ENCODE data around the gene DYRK3. TPM values are rescaled to one million over a fixed set of nuclear protein-coding genes. Genes with fewer than 3 reads are reported as not detected.

The DYRK3 gene
- 10 to 100 TPM; 24.2 to 27.4 (median 26.9) TPM for total RNA-seq (2021; fragmentation: NEBNext Ultra II Directional; extraction: Animal tissue kit (Norgen Biotek cat#: 25700))
- long read RNA-seq, transcript DYRK3-203 (3 exons, 2,163 nt): major isoform, 6 of 13 reads
- long read RNA-seq, partial matches to known transcripts: 2 of 13 reads
- long read RNA-seq, other reads (novel, unspliced or antisense): 3 of 13 reads

DNA sequence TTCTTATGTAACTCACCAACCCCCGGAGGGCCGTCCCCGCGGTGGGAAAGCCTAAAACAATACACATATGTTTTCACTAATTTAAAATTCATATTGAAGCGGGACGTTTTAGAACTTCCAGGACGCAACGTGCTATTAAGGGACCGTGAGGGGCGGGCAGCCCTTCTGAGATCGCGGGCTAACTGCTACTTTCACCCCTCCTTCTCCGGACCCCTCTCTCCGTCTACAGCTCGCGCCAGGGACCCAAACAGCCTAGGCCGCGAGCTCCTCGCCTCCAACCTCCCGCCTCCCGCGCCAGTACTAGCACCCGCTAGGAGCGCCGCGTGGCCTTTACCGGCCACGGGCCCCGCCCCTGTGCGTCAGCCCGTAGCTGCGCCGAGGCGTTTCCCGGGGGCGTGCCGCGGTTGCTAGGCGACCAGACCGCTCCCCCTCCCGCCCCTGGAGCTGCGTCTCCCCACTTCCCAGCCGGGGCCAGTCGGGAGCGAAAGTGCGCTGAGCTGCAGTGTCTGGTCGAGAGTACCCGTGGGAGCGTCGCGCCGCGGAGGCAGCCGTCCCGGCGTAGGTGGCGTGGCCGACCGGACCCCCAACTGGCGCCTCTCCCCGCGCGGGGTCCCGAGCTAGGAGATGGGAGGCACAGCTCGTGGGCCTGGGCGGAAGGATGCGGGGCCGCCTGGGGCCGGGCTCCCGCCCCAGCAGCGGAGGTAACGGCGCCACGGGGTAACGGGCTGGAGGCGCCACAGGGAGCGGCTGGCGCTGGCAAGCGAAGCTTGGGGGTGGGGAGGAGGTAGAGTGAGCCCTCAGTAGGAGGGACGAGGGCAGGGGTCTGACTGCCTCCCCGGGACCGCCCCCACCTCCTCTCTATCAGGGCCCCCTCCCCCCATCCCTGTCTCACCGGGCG, at the start of gene DYRK3:
Gene DYRK3 (plus strand): TSS at position 457 of the 898 bp plus-strand sequence. CDS start 168 bp downstream, at position 625.
- H3K27ac Mint-ChIP-seq: peak within 1 kb of the TSS; percentile 93
- no peaks in the 10 kb centered on the region for H3K9me3 Mint-ChIP-seq
- DNase-seq: peak; percentile 94
- TF ChIP-seq, protein P1, sequence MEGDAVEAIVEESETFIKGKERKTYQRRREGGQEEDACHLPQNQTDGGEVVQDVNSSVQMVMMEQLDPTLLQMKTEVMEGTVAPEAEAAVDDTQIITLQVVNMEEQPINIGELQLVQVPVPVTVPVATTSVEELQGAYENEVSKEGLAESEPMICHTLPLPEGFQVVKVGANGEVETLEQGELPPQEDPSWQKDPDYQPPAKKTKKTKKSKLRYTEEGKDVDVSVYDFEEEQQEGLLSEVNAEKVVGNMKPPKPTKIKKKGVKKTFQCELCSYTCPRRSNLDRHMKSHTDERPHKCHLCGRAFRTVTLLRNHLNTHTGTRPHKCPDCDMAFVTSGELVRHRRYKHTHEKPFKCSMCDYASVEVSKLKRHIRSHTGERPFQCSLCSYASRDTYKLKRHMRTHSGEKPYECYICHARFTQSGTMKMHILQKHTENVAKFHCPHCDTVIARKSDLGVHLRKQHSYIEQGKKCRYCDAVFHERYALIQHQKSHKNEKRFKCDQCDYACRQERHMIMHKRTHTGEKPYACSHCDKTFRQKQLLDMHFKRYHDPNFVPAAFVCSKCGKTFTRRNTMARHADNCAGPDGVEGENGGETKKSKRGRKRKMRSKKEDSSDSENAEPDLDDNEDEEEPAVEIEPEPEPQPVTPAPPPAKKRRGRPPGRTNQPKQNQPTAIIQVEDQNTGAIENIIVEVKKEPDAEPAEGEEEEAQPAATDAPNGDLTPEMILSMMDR (IDR thresholded peaks at IDR 0.05): peak; percentile 8; the same call in 1 of the 2 replicates
- H3K4me3 Mint-ChIP-seq: peak within 1 kb of the TSS; percentile 99
- 0 out of 2 replicates have a peak, but pooled peaks cover 3% of the 10 kb centered on the region for H3K27me3 Mint-ChIP-seq (ENCODE audit: insufficient read depth)
- H3K4me1 Mint-ChIP-seq (ENCODE audit: low read depth): peaks cover 66% of the 10 kb centered on the region
- peaks cover 8% of the 10 kb centered on the region; the same call in 1 of the 2 replicates for H3K36me3 Mint-ChIP-seq (ENCODE audit: low read depth)

DNA sequence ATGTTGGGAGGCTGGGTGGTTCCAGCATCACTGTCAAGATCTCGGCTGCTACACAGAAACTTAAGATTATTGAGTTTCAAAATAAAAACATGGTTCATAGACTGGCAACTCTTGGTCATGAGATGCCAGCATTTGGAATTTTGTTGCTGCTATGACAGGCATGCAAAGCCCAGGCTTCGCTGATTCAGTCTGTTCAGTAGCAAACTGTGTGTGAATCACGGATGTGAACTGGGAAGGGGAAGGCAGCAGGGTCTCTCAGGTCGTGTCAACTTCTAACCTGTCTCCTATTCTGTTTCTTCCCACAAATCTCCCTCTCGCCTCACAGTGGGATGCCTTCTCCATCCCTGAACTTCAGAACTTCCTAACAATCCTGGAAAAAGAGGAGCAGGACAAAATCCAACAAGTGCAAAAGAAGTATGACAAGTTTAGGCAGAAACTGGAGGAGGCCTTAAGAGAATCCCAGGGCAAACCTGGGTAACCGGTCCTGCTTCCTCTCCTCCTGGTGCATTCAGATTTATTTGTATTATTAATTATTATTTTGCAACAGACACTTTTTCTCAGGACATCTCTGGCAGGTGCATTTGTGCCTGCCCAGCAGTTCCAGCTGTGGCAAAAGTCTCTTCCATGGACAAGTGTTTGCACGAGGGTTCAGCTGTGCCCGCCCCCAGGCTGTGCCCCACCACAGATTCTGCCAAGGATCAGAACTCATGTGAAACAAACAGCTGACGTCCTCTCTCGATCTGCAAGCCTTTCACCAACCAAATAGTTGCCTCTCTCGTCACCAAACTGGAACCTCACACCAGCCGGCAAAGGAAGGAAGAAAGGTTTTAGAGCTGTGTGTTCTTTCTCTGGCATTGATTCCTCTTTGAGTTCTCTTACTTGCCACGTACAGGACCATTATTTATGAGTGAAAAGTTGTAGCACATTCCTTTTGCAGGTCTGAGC, 48.6 kb upstream of the DYRK3 start:
- peaks cover 8% of the 10 kb centered on the region for H3K27me3 Mint-ChIP-seq (ENCODE audit: insufficient read depth)
- DNase-seq: no peak
- no peaks in the 10 kb centered on the region for H3K9me3 Mint-ChIP-seq
- no peak overlapping the region for H3K4me3 Mint-ChIP-seq
- H3K27ac Mint-ChIP-seq: no peak overlapping the region
- TF ChIP-seq, protein P1 (IDR thresholded peaks at IDR 0.05): no peak
- peaks cover 40% of the 10 kb centered on the region for H3K4me1 Mint-ChIP-seq (ENCODE audit: low read depth)
- H3K36me3 Mint-ChIP-seq (ENCODE audit: low read depth): peaks cover 21% of the 10 kb centered on the region

DNA sequence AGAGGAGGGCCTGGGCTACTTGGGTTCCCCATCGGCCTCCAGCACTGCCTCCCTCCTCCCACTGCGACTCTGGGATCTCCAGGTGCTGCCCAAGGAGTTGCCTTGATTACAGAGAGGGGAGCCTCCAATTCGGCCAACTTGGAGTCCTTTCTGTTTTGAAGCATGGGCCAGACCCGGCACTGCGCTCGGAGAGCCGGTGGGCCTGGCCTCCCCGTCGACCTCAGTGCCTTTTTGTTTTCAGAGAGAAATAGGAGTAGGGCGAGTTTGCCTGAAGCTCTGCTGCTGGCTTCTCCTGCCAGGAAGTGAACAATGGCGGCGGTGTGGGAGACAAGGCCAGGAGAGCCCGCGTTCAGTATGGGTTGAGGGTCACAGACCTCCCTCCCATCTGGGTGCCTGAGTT, 47.4 kb upstream of the DYRK3 start:
- Mint-ChIP-seq H3K36me3 (ENCODE audit: low read depth) (peaks cover 32% of the 10 kb centered on the region), H3K4me3 (no peak overlapping the region), H3K27ac (no peak overlapping the region), H3K9me3 (no peaks in the 10 kb centered on the region), H3K4me1 (ENCODE audit: low read depth) (peaks cover 50% of the 10 kb centered on the region), H3K27me3 (ENCODE audit: insufficient read depth) (peaks cover 8% of the 10 kb centered on the region)
- no peak for DNase-seq
- TF ChIP-seq, protein P1 (IDR thresholded peaks at IDR 0.05): no peak

DNA sequence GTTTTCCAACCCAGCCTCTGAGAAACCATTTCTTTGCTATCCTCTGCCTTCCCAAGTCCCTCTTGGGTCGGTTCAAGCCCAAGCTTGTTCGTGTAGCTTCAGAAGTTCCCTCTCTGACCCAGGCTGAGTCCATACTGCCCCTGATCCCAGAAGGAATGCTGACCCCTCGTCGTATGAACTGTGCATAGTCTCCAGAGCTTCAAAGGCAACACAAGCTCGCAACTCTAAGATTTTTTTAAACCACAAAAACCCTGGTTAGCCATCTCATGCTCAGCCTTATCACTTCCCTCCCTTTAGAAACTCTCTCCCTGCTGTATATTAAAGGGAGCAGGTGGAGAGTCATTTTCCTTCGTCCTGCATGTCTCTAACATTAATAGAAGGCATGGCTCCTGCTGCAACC, 46.8 kb upstream of the DYRK3 start:
- Mint-ChIP-seq H3K27me3 (ENCODE audit: insufficient read depth) (peaks cover 5% of the 10 kb centered on the region), H3K4me3 (no peak overlapping the region), H3K4me1 (ENCODE audit: low read depth) (peaks cover 47% of the 10 kb centered on the region), H3K27ac (peak overlapping the region; percentile 90), H3K36me3 (ENCODE audit: low read depth) (peaks cover 32% of the 10 kb centered on the region), H3K9me3 (no peaks in the 10 kb centered on the region)
- DNase-seq: no peak
- TF ChIP-seq, protein P1 (IDR thresholded peaks at IDR 0.05): no peak

DNA sequence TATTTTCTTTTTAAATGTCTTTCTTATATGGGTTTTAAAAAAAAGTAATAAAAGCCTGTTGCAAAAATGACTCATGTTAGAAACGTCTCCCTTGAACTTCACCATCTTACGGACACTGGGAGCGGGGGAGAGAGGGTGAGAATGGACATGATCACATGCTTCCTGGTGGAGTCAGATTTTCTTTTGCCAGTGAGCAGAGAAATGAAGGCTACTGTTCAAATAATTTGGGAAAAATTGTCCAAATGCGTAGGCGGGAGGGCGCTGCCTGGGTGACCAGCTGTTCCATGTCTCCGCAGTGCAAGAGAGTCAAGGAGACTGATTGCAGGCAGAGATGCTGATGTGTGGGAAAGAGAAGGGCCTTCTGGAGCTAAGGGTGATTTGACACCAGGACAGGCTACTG, 46.1 kb upstream of the DYRK3 start:
- Mint-ChIP-seq H3K27ac (peak overlapping the region; percentile 90), H3K36me3 (ENCODE audit: low read depth) (peaks cover 36% of the 10 kb centered on the region), H3K4me1 (ENCODE audit: low read depth) (peaks cover 45% of the 10 kb centered on the region), H3K4me3 (peak overlapping the region; percentile 68), H3K27me3 (ENCODE audit: insufficient read depth) (peaks cover 3% of the 10 kb centered on the region), H3K9me3 (no peaks in the 10 kb centered on the region)
- TF ChIP-seq, protein P1 (IDR thresholded peaks at IDR 0.05): no peak
- DNase-seq: peak; percentile 90
